Rectal smooth muscle tissue (tissue), 1 donor: ENCODE data around the gene LRP10.
"Not testable (repeated sequence)": the region's sequence is repeated elsewhere in the genome, so short reads cannot be mapped to it uniquely, and the experiment has no call there.

Experiments
- H3K27ac ChIP-seq: one replicate; pipeline ENCODE4 v1.7.0; 2013; ENCODE audit warnings: low read depth, low read length, inconsistent platforms
- H3K27me3 ChIP-seq: one replicate; pipeline ENCODE4 v1.7.0; 2013; ENCODE audit warnings: low read length; ENCODE audit not compliant: control insufficient read depth, insufficient read depth
- H3K36me3 ChIP-seq: one replicate; pipeline ENCODE4 v1.7.0; 2013; ENCODE audit warnings: low read length; ENCODE audit not compliant: control insufficient read depth, insufficient read depth
- H3K4me1 ChIP-seq: one replicate; pipeline ENCODE4 v1.7.0; 2013; ENCODE audit warnings: low read length; ENCODE audit not compliant: control insufficient read depth, insufficient read depth
- H3K4me3 ChIP-seq: one replicate; pipeline ENCODE4 v1.7.0; 2013; ENCODE audit warnings: low read length
- H3K9ac ChIP-seq: one replicate; pipeline ENCODE4 v1.7.0; 2013; ENCODE audit warnings: low read length

The LRP10 gene

DNA sequence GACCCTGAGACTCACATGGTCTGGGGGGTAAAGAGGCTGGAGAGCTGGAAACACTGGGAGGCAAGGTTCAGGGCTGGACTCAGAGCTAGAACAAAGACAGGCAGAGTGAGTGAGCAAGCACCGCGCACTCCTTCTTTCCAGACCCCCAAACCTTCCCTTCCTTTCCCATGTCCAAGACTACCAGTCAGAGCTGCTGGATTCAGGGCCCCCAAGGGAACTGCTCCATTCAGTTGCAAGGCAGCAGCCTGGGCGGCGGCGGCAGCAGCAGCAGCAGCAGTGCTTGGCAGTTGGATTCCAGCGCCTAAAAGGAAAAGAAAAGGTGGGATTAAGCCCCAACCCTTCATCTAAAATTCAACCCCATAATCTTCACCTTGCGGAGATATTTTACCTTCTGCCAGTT, 30.3 kb downstream of the LRP10 start:
- peaks cover 50% of the 10 kb centered on the region for H3K36me3 ChIP-seq
- H3K27ac ChIP-seq: no peak overlapping the region
- H3K4me1 ChIP-seq: peaks cover 10% of the 10 kb centered on the region
- H3K4me3 ChIP-seq: no peak overlapping the region
- H3K27me3 ChIP-seq: no peaks in the 10 kb centered on the region
- H3K9ac ChIP-seq: no peak overlapping the region

- no peaks in the 10 kb centered on the region for H3K27me3 ChIP-seq
- peaks cover 56% of the 10 kb centered on the region for H3K36me3 ChIP-seq
- no peak overlapping the region for H3K9ac ChIP-seq
- H3K4me1 ChIP-seq: peaks cover 7% of the 10 kb centered on the region
- no peak overlapping the region for H3K27ac ChIP-seq
- no peak overlapping the region for H3K4me3 ChIP-seq
Observed at GRCh38 chr14:22903742-22904087, 32.2 kb downstream of the LRP10 start.

- peaks cover 63% of the 10 kb centered on the region for H3K36me3 ChIP-seq
- H3K27me3 ChIP-seq: no peaks in the 10 kb centered on the region
- H3K4me3 ChIP-seq: no peak overlapping the region
- no peak overlapping the region for H3K9ac ChIP-seq
- no peak overlapping the region for H3K27ac ChIP-seq
- no peaks in the 10 kb centered on the region for H3K4me1 ChIP-seq
Observed at GRCh38 chr14:22905627-22906026, 34.1 kb downstream of the LRP10 start.

DNA sequence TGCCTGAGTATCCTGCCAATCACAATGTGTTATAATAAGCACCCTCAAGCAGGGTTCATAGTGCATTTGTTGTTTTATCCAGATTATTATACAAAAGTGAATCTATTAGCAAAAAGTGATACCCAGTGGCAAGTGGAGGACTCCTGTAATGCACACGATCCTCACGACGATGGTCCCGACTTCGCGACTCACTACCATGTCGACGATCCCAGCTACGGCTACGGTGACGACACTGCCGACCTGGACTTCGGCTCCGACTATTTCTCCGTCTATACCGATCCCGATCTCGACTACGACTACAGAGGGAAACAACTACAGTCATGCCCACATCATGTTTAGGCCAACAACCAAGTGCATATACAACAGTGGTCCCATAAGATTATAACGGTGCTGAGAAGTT, 34.5 kb downstream of the LRP10 start:
- peaks cover 59% of the 10 kb centered on the region for H3K36me3 ChIP-seq
- no peaks in the 10 kb centered on the region for H3K27me3 ChIP-seq
- no peak overlapping the region for H3K4me3 ChIP-seq
- no peak overlapping the region for H3K27ac ChIP-seq
- no peaks in the 10 kb centered on the region for H3K4me1 ChIP-seq
- no peak overlapping the region for H3K9ac ChIP-seq

GRCh38 chr14:22907429-22907828, 35.9 kb downstream of the LRP10 start:
- Histone ChIP-seq H3K27me3 (no peaks in the 10 kb centered on the region), H3K27ac (no peak overlapping the region), H3K4me1 (no peaks in the 10 kb centered on the region), H3K36me3 (peaks cover 45% of the 10 kb centered on the region), H3K4me3 (no peak overlapping the region), H3K9ac (no peak overlapping the region)

GRCh38 chr14:22908601-22909000, 37.1 kb downstream of the LRP10 start:
- no peaks in the 10 kb centered on the region for H3K4me1 ChIP-seq
- no peaks in the 10 kb centered on the region for H3K27me3 ChIP-seq
- no peak overlapping the region for H3K4me3 ChIP-seq
- peaks cover 35% of the 10 kb centered on the region for H3K36me3 ChIP-seq
- H3K9ac ChIP-seq: no peak overlapping the region
- no peak overlapping the region for H3K27ac ChIP-seq

GRCh38 chr14:22910916-22911315, 39.4 kb downstream of the LRP10 start:
- Histone ChIP-seq H3K9ac (no peak overlapping the region), H3K27me3 (no peaks in the 10 kb centered on the region), H3K27ac (no peak overlapping the region), H3K4me1 (no peaks in the 10 kb centered on the region), H3K36me3 (peaks cover 16% of the 10 kb centered on the region), H3K4me3 (no peak overlapping the region)

DNA sequence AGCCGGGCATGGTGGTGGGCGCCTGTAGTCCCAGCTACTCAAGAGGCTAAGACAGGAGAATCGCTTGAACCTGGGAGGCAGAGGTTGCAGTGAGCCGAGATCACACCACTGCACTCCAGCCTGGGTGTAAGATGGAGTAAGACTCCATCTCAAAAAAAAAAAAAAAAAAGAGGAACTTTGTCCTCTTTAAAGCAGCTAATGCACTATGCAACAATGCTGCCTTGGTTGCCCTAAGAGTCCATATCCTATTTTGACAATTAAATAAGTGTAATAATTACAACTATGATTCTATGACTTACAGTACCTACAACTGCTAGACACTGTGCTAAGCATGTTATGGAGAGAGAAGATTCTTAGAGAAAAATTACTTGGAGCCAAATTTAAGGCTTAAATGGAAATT, 43.3 kb downstream of the LRP10 start:
- not testable (repeated sequence) for H3K27ac ChIP-seq, H3K4me1 ChIP-seq, H3K36me3 ChIP-seq, H3K27me3 ChIP-seq, H3K9ac ChIP-seq, H3K4me3 ChIP-seq

DNA sequence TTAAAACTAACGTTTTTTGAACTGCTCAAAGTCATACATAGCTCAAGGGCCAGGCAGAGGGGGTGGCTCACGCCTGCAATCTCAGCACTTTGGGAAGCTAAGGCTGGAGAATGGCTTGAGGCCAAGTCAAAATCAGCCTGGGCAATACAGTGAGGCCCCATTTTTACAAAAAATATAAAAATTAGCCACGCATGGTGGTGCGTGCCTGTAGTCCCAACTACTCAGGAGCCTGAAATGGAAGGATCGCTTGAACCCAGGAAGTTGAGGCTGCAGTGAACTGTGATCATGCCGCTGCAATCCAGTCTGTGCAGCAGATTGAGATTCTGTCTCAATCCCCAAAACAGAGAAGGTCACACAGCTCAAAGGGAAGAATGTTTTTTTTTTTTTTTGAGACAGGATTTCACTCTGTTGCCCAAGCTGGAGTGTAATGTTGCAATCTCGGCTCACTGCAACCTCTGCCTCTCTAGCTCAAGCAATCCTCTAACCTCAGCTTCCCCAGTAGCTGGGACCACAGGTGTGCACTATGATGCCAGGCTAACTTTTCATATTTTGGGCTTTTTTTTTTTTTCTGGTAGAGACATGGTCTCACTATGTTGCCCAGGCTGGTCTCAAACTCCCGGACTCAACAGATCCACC, 44.5 kb downstream of the LRP10 start:
- H3K4me3 ChIP-seq: no peak overlapping the region
- H3K4me1 ChIP-seq: peaks cover 4% of the 10 kb centered on the region
- H3K36me3 ChIP-seq: peaks cover 4% of the 10 kb centered on the region
- no peaks in the 10 kb centered on the region for H3K27me3 ChIP-seq
- no peak overlapping the region for H3K27ac ChIP-seq
- no peak overlapping the region for H3K9ac ChIP-seq

DNA sequence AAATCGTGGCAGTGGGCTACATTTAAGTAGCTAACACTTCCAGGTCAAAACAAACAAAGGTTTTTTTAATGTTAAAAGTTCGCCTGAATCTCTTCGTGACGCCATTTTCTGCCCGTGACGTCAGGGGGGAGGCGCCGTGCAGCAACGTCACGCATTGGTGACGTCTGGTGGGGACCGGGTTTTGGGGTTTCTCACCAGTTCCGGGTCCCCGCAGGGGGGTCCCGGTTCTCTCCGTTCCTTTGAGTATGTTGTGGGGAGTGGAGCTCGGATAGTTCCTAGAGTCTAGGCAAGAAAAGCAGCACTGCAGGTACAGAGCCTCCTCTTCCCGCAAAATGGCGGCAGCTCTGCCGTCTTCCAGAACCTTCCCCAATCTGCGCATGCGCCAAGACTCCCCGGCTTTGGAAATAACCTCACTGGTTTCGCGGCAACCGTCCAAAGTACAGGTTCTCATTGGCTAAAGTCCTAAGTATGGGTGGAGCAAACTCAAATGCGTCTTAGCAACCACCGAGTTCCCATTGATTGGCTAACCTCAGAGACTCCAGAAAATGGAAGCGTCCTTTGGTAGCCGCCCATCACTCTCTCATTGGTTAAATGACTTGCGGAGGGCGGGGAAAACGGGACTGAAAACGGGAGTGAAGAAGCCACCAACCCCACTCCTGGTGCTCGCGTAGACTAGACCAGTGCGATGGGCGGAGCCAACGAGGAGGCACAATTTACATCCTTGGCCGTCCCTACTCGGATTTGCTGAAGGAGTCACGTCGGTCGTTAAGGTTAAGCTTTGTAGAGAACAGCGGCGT, 47.5 kb downstream of the LRP10 start, which contains the start of gene RBM23:
TSS of gene RBM23 (minus strand) at position 346 of the 797 bp plus-strand sequence.
- Histone ChIP-seq H3K9ac (peak within 1 kb of the TSS; percentile 89), H3K27me3 (no peaks in the 10 kb centered on the region), H3K36me3 (peaks cover 21% of the 10 kb centered on the region), H3K4me1 (peaks cover 4% of the 10 kb centered on the region), H3K4me3 (peak within 1 kb of the TSS; percentile 99), H3K27ac (peak within 1 kb of the TSS; percentile 95)

GRCh38 chr14:22919601-22919921, 48.0 kb downstream of the LRP10 start:
- Histone ChIP-seq H3K27me3 (no peaks in the 10 kb centered on the region), H3K27ac (peak overlapping the region; percentile 85), H3K9ac (peak overlapping the region; percentile 39), H3K36me3 (peaks cover 27% of the 10 kb centered on the region), H3K4me1 (peaks cover 4% of the 10 kb centered on the region), H3K4me3 (peak overlapping the region; percentile 59)

- Histone ChIP-seq H3K27me3 (no peaks in the 10 kb centered on the region), H3K9ac (no peak overlapping the region), H3K4me3 (no peak overlapping the region), H3K36me3 (peaks cover 29% of the 10 kb centered on the region), H3K27ac (no peak overlapping the region), H3K4me1 (peaks cover 4% of the 10 kb centered on the region)
Observed at GRCh38 chr14:22920697-22921096, 49.2 kb downstream of the LRP10 start.

- peaks cover 4% of the 10 kb centered on the region for H3K4me1 ChIP-seq
- H3K27ac ChIP-seq: no peak overlapping the region
- peaks cover 32% of the 10 kb centered on the region for H3K36me3 ChIP-seq
- H3K9ac ChIP-seq: no peak overlapping the region
- no peaks in the 10 kb centered on the region for H3K27me3 ChIP-seq
- H3K4me3 ChIP-seq: no peak overlapping the region
Observed at GRCh38 chr14:22922294-22922693, 50.8 kb downstream of the LRP10 start.
